ENCODE data around the gene MKKS. TPM values are rescaled to one million over a fixed set of nuclear protein-coding genes. Genes with fewer than 3 reads are reported as not detected.

MKKS gene
- total RNA-seq, 4 donors from 2014 or later: 0.80 to 22.5 (median 17.6) TPM

DNA sequence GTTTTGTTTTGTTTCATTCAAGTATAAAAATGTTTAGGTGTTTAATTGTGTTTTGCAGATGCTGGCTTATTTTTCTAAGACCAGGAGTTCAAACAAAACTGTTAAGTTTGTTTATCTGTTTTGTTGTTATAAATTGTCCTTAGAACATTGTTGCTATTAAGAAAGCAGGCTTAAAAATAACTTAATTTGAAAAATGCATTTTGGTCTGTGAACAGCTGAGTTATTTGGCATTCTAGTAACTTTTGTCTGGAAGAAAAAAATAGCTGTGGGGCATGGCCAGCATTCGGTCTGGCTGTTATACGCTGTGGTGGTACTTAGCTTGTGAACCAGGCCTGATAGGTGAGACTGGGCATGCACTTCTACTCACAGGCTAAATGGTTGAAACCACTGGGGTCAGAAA, 38.8 kb upstream of the MKKS start:
- 80 to 94% methylated on average over 2 of the region's 2 CpGs for WGBS, 2 donors (ENCODE audit: low coverage in 1 of 2)
- no peak for DNase-seq
- Histone ChIP-seq H3K36me3 (no peaks in the 10 kb centered on the region), H3K27ac (no peak overlapping the region), H3K9me3 (no peaks in the 10 kb centered on the region), H3K4me3 (no peak overlapping the region), H3K27me3 (no peaks in the 10 kb centered on the region), H3K4me1 (peaks cover 0 to 30% (median 7%) of the 10 kb centered on the region in 4 donors)
- in situ Hi-C loops (cut with MboI; ENCODE audit: low pct_ligation_motif_present in 1 of 4, low pct_unique_long_range_greater_than_20kb in 1 of 4, low sequenced_read_pairs in 3 of 4) (loop anchor here in 3 of 4 donors (25.0 kb wide), 3 partner anchors 189 to 1064 kb away; partner anchors contain the start of gene JAG1 (in 1 of the 3)), intact Hi-C loops (cut with DNase I; ENCODE audit: low total_unique reads) (loop anchor here (10.0 kb wide), 1 partner anchor 82 kb away; no protein-coding TSS in a partner anchor)
- TF ChIP-seq, protein P1, sequence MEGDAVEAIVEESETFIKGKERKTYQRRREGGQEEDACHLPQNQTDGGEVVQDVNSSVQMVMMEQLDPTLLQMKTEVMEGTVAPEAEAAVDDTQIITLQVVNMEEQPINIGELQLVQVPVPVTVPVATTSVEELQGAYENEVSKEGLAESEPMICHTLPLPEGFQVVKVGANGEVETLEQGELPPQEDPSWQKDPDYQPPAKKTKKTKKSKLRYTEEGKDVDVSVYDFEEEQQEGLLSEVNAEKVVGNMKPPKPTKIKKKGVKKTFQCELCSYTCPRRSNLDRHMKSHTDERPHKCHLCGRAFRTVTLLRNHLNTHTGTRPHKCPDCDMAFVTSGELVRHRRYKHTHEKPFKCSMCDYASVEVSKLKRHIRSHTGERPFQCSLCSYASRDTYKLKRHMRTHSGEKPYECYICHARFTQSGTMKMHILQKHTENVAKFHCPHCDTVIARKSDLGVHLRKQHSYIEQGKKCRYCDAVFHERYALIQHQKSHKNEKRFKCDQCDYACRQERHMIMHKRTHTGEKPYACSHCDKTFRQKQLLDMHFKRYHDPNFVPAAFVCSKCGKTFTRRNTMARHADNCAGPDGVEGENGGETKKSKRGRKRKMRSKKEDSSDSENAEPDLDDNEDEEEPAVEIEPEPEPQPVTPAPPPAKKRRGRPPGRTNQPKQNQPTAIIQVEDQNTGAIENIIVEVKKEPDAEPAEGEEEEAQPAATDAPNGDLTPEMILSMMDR (IDR thresholded peaks at IDR 0.05): no peak
- TF ChIP-seq EP300 (IDR thresholded peaks at IDR 0.05; ENCODE audit: low read depth) (no peak), POLR2AphosphoS5 (IDR thresholded peaks at IDR 0.05) (no peak), POLR2A (IDR thresholded peaks at IDR 0.05) (no peak)

GRCh38 chr20:10470276-10470675, 36.3 kb upstream of the MKKS start:
- no peak for TF ChIP-seq POLR2A (IDR thresholded peaks at IDR 0.05)
- no peak for TF ChIP-seq EP300 (IDR thresholded peaks at IDR 0.05; ENCODE audit: low read depth)
- TF ChIP-seq POLR2AphosphoS5 (IDR thresholded peaks at IDR 0.05): no peak
- TF ChIP-seq, protein P1 (IDR thresholded peaks at IDR 0.05): no peak
- Histone ChIP-seq H3K27me3 (no peaks in the 10 kb centered on the region), H3K27ac (peak overlapping the region in 3 of 4 donors; percentile 30 to 41 (median 37)), H3K9me3 (no peaks in the 10 kb centered on the region), H3K4me3 (no peak overlapping the region), H3K4me1 (peaks cover 6 to 49% (median 13%) of the 10 kb centered on the region in 4 donors), H3K36me3 (no peaks in the 10 kb centered on the region)
- in situ Hi-C loops (cut with MboI; ENCODE audit: low pct_ligation_motif_present in 1 of 4, low pct_unique_long_range_greater_than_20kb in 1 of 4, low sequenced_read_pairs in 3 of 4): loop anchor here in 3 of 4 donors (25.0 kb wide), 3 partner anchors 192 to 1067 kb away; partner anchors contain the start of gene JAG1 (in 1 of the 3)
- DNase-seq: no peak
- intact Hi-C loops (cut with DNase I; ENCODE audit: low total_unique reads): loop anchor here (10.0 kb wide), 1 partner anchor 85 kb away; no protein-coding TSS in a partner anchor
- WGBS, 2 donors (ENCODE audit: low coverage in 1 of 2): 89 to 95% methylated on average over 5 to 6 of the region's 6 CpGs

DNA sequence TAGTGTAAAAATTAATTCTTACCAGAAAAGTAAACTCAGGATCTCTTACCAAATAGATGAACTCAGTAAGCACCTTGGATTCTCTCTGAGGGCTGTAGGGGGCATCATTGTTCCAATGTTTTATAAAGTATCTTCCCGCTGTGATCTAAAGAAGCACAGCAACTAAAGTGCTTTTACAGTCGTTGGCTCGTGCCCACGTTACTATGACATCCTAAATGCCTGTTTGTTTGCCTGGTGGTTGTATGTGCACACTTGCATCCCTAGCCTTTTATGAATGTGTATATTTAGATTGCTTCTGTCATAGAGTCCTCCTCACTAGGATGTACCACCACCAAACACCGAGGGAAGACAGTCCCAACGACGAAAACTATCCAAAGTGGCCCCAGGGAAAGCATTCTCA, 35.6 kb upstream of the MKKS start:
- DNase-seq: peak; percentile 60
- H3K27ac ChIP-seq: peak overlapping the region in 3 of 4 donors; percentile 30 to 41 (median 37)
- in situ Hi-C loops (cut with MboI; ENCODE audit: low pct_ligation_motif_present in 1 of 4, low pct_unique_long_range_greater_than_20kb in 1 of 4, low sequenced_read_pairs in 3 of 4) (loop anchor here in 3 of 4 donors (25.0 kb wide), 3 partner anchors 193 to 1068 kb away; partner anchors contain the start of gene JAG1 (in 1 of the 3)), intact Hi-C loops (cut with DNase I; ENCODE audit: low total_unique reads) (loop anchor here (10.0 kb wide), 1 partner anchor 1075 kb away; no protein-coding TSS in a partner anchor)
- peaks cover 6 to 46% (median 13%) of the 10 kb centered on the region in 4 donors for H3K4me1 ChIP-seq
- H3K36me3 ChIP-seq: no peaks in the 10 kb centered on the region
- H3K9me3 ChIP-seq: no peaks in the 10 kb centered on the region
- H3K27me3 ChIP-seq: no peaks in the 10 kb centered on the region
- TF ChIP-seq EP300 (IDR thresholded peaks at IDR 0.05; ENCODE audit: low read depth): no peak
- no peak for TF ChIP-seq POLR2A (IDR thresholded peaks at IDR 0.05)
- TF ChIP-seq, protein P1 (IDR thresholded peaks at IDR 0.05): peak; percentile 56 to 66 (median 60)
- peak in 1 of 3 donors; percentile 23 for TF ChIP-seq POLR2AphosphoS5 (IDR thresholded peaks at IDR 0.05)
- no peak overlapping the region for H3K4me3 ChIP-seq
- WGBS, 2 donors (ENCODE audit: low coverage in 1 of 2): 5 to 27% methylated on average over 3 to 7 of the region's 7 CpGs

GRCh38 chr20:10469056-10469455, 35.0 kb upstream of the MKKS start:
- 88% methylated on average over 2 of the region's 2 CpGs; no CpG with 5 or more reads in 1 of the 2 donors for WGBS, 2 donors (ENCODE audit: low coverage in 1 of 2)
- intact Hi-C loops (cut with DNase I; ENCODE audit: low total_unique reads) (loop anchor here (10.0 kb wide), 1 partner anchor 1076 kb away; no protein-coding TSS in a partner anchor), in situ Hi-C loops (cut with MboI; ENCODE audit: low pct_ligation_motif_present in 1 of 4, low pct_unique_long_range_greater_than_20kb in 1 of 4, low sequenced_read_pairs in 3 of 4) (loop anchor here in 3 of 4 donors (25.0 kb wide), 3 partner anchors 193 to 1068 kb away; partner anchors contain the start of gene JAG1 (in 1 of the 3))
- no peaks in the 10 kb centered on the region for H3K36me3 ChIP-seq
- H3K27ac ChIP-seq: no peak overlapping the region
- no peaks in the 10 kb centered on the region for H3K9me3 ChIP-seq
- no peak overlapping the region for H3K4me3 ChIP-seq
- no peak for DNase-seq
- TF ChIP-seq EP300 (IDR thresholded peaks at IDR 0.05; ENCODE audit: low read depth): no peak
- TF ChIP-seq, protein P1 (IDR thresholded peaks at IDR 0.05): no peak
- TF ChIP-seq POLR2AphosphoS5 (IDR thresholded peaks at IDR 0.05): no peak
- TF ChIP-seq POLR2A (IDR thresholded peaks at IDR 0.05): no peak
- H3K27me3 ChIP-seq: no peaks in the 10 kb centered on the region
- H3K4me1 ChIP-seq: peaks cover 6 to 42% (median 13%) of the 10 kb centered on the region in 4 donors
